ENCODE data around the gene C1orf53. TPM values are rescaled to one million over a fixed set of nuclear protein-coding genes. Genes with fewer than 3 reads are reported as not detected.

The C1orf53 gene
- total RNA-seq, 1 donor from 2014 or later: 1.4 TPM

GRCh38 chr1:197955486-197956394 lies 53.3 kb downstream of the C1orf53 start:
- Histone ChIP-seq H4K20me1 (ENCODE audit: low read depth) (no peaks in the 10 kb centered on the region), H3K27ac (no peak overlapping the region), H2AFZ (replicated peaks) (no peak overlapping the region), H3K36me3 (no peaks in the 10 kb centered on the region), H3F3A (ENCODE audit: low read depth) (no peaks in the 10 kb centered on the region), H3K4me2 (no peak overlapping the region), H3K27me3 (no peaks in the 10 kb centered on the region), H3K79me2 (ENCODE audit: low read depth) (no peaks in the 10 kb centered on the region), H3K9me3 (ENCODE audit: low read depth) (no peaks in the 10 kb centered on the region), H3K4me3 (no peak overlapping the region), H3K4me1 (no peaks in the 10 kb centered on the region), H3K9ac (no peak overlapping the region)
- no peak for DNase-seq (ENCODE audit: low spot score)
- Mint-ChIP-seq H3K27me3 (ENCODE audit: insufficient read depth, low read depth) (no peaks in the 10 kb centered on the region), H3K27ac (no peak overlapping the region), H3K36me3 (no peaks in the 10 kb centered on the region), H3K4me3 (no peak overlapping the region), H3K4me1 (no peaks in the 10 kb centered on the region), H3K9me3 (no peaks in the 10 kb centered on the region)
- TF ChIP-seq CTCF (IDR thresholded peaks at IDR 0.05) (no peak), EZH2 (IDR thresholded peaks at IDR 0.05) (no peak), EZH2phosphoT487 (IDR thresholded peaks at IDR 0.05) (no peak)

Other genes starting within 250 kb of the C1orf53 start
- gene DENND1B, start 127.2 kb upstream of the C1orf53 start, total RNA-seq (ENCODE audit: low replicate concordance): 12.2 and 13.1 TPM in 2 replicates
- gene LHX9, start 14.7 kb downstream of the C1orf53 start, total RNA-seq (ENCODE audit: low replicate concordance): 0.19 and 0.22 TPM in 2 replicates